Activated CD8-positive, alpha-beta memory T cell treated with anti-CD3 and anti-CD28 coated beads for 24 hours (primary cell): ENCODE measurements around the gene ACKR3.
A peak's percentile ranks its signal among the peaks of the same experiment; 100 is the strongest.

Source experiments
- DNase-seq: peaks from one replicate; pipeline ENCODE4 v3.0.0-alpha.2; 2020

The ACKR3 gene

DNA sequence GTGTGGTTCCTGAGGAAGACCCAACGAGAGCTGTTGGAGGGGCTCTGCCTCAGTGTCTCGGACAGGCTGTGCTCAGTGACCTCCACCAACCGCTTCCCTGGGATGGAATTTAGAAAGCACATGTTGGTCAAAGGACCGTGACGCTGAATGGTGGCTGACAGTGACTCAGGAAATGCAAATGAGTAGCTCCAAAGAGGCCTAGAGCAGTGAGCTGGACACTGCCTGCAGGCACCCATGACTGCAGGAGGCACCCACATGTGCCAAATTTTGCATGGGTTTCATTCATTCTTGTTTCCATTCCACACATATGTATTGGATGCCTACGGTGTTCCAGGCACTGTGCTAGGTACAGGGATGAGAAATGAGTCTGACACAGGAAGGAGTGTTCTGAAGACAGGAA lies 46.4 kb downstream of the ACKR3 start:
- no peak for DNase-seq

DNA sequence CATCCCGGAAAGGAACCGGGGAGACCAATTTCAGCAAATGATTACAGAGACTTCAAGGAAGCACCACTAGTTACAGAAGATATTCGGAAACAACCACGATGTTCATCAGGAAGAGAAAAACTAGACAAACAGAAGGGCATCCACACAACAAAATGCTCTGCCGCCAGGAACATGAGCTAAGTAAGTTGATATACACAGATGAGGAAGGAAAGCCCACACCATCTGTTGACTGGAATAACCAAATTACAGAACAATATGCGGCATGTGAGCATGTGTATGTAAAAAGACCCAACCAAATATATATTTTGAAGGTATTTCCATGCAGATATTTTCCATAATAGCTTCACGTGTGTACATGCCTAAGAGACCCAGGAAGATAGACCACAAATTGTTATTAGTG lies 47.0 kb downstream of the ACKR3 start:
- DNase-seq, result no peak

DNA sequence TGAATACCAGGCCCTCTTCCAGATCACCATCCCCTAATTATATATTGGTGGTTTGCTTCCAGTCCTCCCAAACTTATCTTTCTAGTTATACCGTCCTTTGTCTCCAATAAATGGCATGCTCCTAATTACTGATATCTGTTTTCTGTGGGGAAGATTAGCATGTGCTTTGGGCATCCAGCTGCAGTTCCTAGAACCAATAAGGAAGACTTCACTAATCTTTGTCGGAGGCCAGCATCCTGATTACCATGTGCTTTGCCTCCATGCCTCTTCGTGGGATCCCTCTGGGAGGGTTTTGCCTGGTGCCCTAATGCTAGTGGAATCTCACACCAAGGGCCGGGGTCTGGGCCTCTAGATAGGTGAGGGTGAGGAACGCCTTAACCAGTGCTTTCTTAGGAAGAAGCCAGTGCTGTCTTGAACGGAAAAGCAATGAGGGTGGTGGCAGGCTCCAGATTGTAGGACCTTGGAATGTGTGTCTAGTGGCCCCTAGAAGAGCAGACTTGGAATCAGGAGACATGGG lies 47.7 kb downstream of the ACKR3 start:
- no peak for DNase-seq

DNA sequence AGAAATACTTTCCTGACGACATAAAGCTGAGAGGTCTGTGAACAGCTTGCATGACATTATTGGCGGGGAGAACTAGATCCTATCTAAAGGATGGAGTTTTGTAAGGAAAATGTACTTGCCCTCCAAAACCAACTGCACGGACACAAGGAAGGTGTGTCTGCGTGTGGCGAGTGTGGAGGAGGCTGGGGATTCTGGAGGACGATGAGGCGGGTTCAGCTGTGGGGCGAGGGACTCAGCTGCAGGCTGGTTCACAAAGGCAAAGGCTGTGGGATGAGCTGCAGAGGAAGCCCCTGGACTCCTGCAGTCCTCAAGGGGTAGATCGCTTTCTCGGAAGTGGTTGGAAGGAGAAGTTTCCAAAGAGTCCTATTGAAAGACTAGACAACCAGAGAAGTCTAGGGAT lies 48.2 kb downstream of the ACKR3 start:
- DNase-seq, result no peak

DNA sequence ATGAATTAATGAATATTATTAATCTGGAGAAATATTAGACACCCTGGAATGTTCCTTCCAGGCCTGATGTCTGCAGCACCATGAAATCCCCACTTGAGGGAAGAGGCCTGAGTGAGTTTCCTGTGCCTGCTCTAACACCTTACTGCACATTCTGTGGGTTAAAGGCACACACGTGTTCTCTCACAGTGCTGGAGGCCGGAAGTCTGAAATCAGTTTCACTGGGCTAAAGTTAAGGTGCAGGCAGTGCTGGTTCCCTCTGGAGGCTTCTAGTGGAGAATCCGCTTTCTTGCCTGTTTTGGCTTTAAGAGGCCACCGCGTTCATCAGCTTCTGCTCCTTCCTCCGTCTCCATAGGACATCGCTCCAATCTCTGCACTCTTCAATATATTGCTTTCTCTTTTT lies 48.7 kb downstream of the ACKR3 start:
- no peak for DNase-seq

DNA sequence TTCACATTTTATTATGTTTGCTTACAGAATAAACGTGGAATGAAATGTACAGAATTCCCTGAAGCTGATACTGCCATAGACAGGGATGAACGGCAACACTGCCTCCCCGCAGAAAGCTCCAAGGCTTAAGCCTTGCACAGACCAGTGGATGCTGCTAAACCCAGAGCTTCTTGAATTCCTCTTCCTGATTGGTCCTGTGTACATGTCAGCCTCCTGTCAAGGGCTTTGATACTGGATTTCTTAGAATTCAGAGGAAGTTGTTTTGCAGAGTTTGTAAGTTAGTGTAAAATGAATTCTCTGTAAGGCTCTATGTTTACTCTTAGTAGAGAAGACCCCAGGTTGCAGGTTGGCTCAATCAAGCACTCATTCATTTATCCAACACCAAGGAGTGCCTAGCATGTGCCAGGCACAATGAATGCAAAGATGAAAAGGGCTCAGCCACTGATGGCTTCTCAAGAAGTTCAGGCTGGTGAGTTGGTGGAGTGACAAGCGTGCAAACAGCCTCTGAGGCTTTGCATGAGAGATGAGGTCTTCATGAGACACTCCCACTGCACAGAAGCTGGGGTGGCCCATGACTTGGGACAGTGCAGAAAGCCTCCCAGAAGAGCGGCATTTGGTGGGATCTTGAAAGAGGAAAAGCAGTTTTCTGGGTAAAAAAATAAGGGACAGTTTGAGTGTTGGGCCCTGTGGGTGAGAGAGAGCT lies 50.4 kb downstream of the ACKR3 start:
- no peak for DNase-seq

DNA sequence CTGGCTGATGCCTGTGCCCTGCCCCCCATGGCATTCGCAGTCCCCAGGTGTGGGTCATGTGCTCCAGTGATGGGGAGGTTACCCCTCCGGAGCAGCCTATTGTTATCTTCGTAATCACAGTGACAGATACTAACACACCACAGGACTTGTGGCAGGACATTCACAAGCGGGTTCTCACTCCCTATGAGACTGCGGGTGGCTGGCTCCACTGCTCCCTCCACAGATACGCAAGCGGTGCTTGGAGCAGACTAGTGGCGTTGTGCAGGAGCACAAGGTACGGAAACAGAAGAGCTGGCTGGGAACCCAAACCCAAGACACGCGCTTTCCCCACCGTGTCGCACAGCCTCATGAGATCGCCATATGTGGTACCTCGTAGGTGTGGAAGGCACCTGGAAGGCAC lies 52.2 kb downstream of the ACKR3 start:
- DNase-seq, result no peak

DNA sequence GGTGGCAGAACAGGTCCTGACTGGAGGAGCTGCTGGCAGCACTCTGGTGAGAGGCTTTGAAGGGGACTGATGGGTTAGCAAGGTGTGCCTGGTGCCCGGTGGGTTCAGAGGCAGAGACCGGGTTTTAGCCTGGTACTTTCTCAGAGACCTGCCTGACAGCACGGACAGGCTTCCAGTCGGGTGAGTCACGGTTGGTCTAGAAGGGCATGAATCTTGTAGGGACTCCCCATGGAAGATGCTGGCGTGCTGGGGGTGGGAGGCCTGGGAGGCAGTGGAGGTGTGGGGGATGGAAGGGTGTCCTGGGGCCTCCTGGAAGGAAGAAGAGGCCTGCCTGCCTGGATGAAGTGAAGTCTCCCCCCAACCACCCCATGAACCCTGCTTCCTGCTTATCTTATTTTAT lies 52.6 kb downstream of the ACKR3 start:
- DNase-seq, result no peak

DNA sequence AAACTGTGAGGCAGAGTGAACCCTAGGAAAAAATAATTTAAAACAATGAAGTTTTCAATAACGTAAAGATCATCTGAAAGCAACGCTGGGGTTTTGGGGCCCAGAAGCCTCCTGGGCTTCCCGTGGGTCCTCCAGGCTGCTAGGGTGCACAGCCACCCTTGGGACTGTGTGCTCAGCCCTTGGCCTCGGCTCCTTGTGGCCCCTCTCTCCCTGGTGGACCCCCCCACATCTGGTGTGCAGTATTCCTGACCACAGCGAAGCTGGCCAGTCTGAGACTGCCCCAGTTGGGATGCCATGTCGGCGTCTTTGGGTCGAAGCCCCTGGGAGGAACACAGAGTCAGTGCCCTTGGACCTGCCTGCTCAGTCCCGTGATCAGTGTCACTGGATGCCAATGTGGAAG lies 53.0 kb downstream of the ACKR3 start:
- DNase-seq, result no peak

DNA sequence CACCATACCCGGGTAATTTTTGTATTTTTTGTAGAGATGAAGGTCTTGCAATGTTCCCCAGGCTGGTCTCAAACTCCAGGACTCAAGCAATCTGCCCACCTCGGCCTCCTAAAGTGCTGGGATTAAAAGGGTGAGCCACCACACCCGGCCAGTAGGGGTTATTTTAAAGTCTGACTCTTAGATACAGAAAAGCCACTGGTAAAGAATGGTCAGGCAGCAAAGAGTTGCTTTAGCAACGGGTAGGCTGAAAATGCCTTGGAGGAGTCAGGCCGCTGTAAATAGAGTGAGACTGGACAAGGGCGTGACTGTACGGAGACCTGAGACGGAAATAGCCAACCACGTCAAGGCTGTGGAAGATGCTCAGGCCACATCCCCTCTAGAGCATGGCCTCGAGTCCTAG lies 54.2 kb downstream of the ACKR3 start:
- no peak for DNase-seq

DNA sequence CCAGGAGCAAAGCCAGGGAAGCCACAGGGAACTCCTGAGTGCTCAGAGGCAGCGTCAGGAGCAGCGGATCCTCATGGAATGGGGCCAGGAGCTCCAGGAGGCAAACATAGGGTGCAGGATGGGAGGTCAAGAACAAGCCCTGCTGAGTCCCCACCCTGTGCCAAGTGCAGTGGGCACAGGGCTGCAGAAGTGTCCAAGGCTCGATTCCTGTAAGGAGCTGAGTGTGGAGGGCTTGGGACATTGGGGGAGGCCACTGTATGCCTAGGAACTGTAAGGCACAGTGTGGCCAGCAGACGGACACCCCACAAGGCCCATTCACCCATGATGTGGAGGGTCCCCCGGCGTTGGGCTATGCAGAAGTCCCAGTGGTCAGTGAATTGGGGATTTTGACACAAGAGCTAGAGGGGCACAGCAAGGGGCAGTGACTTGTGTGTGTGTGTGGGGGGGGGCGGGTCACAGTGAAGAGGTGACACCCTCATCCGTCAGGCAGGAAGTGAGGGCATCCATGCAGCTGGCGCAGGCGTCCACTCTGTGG lies 55.6 kb downstream of the ACKR3 start:
- DNase-seq, result no peak

DNA sequence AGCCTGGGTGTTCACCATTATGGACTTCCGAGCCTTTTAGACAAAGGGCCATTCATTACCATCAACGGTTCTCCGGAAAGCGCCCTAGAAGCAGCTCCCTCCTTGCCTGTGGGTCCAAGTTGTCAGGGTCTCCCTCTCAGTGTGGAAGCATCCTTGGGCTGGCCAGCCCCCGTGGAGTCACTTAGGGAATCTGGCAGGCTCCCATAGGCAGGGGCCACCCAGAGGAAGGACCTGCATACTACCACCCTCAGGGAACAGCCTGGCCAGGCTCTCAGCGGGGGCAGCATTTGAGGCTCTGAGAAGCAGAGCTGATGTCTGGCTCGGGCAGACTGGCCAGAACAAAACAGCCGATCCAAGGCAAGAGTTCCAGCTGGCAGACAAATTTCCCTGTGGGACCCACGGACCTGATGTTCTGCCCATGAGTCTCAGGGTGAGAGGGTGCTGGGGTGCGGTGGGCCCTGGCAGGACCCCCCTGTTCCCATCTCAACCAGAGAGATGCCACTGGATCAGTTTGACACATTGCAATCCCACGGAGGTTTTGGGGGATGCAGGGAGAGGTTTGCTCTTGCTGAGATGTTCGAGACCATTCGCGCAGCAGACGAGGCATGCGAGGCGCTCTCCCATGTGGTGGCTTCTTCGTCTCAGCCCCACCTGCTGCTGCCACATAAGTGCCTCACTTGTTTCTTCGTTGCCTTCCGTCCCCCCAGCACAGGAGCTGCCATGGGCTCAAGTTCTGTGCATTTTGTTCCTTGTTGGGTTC lies 56.9 kb downstream of the ACKR3 start:
- no peak for DNase-seq

DNA sequence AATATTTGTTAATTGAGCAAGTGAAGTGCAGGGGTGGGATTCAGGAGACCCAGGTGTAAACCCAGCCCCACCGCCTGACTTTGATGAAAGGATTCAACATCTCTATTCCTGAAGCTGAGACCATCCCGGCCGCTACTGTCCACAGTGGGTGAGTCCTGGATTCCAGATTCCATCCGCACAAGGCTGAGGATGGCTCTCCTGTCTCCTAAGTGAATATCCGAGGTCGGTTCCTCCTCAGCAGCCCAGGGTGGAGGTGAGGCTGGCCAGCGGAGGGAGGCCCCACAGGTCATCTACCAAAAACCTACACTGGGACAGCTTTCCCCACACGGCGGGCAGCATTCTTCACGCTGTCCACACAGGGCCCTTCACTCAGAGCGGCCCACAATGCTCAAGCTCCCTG lies 57.6 kb downstream of the ACKR3 start:
- no peak for DNase-seq

DNA sequence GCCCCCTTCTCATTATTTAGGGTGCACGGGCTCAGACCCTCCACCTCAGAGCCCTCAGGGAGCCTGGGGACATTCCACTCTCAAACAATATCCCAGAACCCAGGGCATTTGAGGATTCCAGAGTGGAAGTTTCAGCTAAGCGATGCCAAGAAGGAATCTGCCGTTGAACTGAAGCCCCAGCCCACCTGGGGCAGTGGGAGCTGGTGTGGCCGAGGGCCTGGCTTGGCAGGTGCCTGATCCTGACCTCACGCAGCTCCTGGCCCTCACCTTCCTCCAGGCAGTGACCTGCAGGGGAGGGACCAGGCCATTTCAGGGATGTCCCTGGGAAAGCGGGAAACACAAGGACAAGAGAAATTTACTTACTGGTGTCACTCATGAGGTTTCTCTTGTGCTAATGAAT lies 58.2 kb downstream of the ACKR3 start:
- DNase-seq, result no peak

DNA sequence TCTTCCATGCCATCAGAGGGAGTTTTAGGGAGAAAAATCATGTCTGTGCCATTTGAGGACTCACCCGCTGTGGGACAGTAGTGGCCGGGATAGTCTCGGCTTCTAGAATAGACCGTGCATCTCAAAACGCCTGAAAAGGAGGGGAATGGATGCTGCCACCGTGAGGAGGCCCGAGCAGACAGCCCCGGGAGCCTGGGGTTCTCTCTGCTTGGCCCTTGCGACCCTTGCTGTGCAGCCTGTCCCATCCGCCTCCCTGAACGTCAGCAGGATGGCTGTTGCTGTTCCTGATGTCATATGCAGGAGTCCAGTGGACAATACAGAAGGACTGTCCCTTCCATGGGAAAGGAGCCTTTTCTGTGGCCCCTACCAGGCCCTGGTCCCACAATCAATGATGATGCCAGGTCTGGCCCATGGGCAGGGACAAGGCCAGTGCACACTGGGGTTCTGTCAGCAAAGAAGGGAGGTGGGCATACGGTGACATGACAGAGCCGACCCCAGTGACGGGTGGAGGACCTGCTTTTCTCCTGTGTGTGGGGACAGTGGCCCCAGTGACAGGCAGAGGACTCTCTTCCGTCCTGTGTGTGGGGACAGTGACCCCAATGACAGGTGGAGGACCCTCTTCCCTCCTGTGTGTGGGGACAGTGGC lies 58.8 kb downstream of the ACKR3 start:
- no peak for DNase-seq

DNA sequence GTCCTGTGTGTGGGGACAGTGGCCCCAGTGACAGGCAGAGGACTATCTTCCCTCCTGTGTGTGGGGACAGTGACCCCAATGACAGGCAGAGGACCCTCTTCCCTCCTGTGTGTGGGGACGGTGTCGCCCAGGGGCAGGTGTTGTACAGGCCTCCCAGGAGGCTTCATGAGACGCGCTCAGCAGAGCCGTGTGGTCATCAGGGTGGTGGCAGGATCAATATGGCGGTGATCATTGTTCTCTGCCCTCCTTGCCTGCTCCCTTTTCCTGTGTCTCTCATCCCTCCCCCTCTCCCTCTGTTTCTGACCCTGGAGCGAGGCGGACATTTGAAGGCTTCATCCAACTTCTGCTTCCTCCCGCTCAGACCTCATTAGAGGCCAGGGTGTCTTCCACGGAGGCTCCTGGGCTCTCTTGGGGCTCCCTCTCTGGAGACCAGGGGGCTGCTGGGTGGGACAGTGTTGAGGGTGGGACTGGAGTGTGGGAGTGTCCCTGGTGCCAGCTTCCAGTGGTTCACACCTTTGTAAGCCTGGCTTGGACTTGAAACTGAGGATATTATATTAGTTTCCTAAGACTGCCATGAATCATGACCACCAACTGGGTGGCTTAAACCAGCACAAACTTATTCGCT lies 59.5 kb downstream of the ACKR3 start:
- no peak for DNase-seq

DNA sequence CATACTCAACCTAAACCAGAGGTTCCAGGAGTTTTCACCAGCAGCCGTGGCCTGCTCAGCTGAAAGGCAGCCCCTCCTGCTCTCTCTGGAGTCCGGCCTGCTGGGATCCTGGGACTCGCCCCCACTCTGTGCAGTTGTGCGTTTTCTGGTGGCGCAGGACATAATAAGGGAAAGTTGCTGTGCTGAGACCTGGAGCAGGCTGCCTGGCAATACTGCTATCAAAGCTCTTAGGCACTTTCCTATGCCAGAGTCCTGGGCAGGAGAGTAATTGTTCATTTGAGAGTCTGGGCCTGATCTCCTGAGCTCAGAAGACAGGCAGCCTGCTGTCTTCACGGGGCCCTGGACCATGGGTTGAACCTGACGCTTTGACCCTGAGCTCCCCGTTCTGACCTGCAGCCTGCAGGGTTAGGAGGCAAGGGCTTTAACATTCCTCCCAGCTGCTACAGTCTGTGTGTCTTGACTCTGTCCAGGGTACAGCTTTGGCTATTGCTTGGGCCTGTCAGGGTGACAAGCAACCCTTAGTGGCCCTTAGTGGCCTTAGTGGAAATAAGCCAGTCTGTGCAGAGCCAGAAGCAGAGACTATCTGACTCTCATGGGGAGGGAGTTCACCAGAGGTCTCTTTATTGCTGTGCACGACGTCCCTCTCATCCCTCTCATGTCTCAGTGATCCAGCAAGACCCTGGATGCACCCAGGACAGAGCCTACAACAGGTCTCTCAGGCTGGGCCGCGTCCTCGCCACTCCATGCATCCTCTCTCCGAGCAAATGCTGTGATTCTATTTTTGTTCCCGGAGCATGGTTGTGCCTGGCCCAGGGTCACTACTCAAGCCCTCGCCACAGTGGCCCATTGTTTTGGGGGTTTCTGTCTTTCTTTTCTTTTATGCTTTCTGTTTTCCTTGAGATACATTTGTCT lies 60.6 kb downstream of the ACKR3 start:
- DNase-seq, result no peak

DNA sequence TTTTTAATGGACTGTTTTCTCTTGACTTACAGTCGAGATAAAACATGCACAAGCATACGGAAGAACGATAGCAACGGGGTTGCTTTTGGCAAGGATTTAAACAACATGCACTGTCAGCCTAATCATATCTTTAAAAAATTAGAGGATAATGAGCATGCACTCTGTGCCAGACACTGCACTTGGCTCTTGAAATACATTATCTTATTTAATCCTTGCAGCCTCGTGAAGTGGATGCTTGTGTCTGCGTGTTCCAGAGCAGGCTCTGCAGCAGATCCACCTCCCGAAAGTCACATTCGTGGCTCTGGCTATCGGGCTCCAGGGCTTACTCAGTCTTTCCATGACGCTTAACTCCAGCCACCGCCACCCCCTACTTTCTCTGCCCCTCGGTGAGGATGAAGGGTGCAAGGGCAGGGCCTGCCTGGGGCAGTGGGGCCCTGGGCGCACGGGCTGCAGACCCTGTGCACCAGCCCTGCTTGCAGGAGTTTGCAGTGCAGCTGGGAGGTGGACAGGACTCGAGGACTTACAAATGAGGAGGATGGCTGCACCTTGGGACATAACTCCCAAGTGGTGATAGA lies 61.7 kb downstream of the ACKR3 start:
- DNase-seq, result no peak

DNA sequence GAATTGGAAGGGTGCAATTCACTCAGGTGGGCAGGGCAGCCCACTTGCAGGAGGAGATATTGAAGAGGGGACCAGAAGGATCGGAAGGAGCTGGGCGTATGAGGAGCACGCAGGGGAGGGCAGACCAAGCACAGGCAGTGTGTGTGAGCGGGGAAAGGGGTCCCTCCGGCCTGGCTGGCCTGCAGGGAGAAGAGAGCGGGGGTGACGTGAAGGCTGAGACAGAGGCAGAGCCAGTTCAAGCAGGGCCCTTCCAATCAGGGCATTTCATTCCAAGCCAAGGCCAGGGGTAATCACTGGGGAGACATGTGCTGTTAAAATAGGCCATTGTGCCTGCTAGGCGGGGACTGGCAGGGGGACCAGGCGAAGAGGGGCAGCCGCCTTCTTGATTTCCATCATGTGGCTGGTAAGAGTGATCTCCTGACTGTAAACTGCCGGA lies 62.2 kb downstream of the ACKR3 start:
- peak; percentile 35 for DNase-seq
